Measurements from ENCODE around the gene DHRS4.

DNA sequence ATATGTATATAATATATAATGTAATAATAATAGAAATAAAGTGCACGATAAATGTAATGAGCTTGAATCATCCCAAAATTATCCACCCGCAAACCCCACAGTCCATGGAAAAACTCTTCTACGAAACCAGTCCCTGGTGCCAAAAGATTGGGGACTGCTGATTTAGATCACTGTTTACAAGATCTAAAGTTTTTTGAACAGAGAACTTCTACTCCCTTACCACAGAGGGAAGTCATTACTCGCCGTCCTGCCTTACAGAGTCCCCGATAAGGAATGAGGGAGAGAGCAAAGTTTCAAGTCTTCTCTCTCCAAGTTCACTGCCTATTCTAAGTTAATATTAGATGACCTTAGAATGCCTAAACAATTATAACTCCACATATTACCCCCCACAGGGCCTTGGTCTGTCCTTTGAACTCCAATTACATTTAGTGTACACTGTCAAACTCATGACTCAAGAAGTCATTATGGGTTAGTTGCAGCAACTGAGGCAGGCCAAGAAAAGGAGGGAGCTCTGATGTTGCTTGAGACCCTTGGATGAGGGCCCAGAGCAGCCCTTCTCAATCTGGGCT lies 21.8 kb upstream of the DHRS4 start:
- TF ChIP-seq GATA2 (IDR thresholded peaks at IDR 0.05; ENCODE audit: low read depth, low read length) (no peak), GATA3 (IDR thresholded peaks at IDR 0.05; ENCODE audit: low read depth, low read length) (no peak)
